COR-L47 (cell line): ENCODE data around the gene JMJD1C.

Experiments used
- DNase-seq: peaks from one replicate; lab custom pipeline; 2025; lab: John Stamatoyannopoulos, UW

Gene JMJD1C

GRCh38 chr10:63481815-63482421 is 16.1 kb upstream of the JMJD1C start:
- no peak for DNase-seq

DNA sequence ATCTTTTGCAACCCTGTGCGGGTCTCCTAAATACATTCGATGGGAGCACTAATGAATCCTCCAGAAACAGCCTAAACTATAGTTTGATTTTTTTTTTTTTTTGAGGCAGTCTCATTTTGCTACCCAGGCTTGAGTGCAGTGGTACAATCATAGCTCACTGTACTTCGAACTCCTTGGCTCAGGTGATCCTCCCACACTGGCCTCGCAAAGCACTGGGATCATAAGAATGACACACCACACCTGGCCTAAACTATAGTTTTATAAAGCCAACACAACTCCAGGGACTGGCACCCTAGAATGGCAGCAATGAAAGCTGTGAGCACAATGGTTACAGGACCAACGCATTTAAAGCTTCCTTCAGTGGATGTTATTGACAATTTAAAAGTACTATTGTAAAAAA is 14.5 kb upstream of the JMJD1C start:
- no peak for DNase-seq

DNA sequence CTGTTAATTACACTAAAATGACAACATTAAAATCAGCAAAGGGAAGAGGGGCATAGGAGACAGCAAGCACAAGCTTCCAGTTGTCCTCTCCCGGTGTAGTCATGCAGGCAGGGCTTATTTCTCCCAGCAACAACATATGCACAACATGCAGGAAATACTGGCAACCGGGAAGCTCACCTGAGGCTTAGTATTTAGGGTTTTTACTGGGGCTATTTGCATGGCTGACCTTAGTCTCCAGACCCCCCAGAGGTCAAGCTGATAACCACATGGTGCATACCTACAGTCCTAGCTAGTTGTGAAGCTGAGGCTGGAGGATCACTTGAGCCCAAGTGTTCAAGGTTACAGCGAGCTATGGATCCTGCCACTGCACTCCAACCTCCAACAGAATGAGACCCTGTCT is 12.8 kb upstream of the JMJD1C start:
- no peak for DNase-seq

DNA sequence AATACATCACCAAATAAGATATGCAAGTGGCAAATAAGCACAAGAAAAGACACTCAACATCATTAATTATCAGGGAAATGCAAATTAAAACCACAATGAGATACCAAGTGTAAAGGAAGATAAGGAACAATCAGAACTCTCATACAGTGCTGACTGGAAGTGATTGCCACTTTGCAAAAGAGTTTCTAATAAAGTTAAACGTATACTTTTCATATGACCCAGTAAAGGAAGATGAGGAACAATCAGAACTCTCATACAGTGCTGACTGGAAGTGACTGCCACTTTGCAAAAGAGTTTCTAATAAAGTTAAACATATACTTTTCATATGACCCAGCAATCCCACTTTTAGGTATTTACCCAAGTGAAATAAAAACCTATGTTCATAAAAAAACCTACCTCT is 12.2 kb upstream of the JMJD1C start:
- no peak for DNase-seq

GRCh38 chr10:63474488-63474887 is 8.7 kb upstream of the JMJD1C start:
- no peak for DNase-seq

DNA sequence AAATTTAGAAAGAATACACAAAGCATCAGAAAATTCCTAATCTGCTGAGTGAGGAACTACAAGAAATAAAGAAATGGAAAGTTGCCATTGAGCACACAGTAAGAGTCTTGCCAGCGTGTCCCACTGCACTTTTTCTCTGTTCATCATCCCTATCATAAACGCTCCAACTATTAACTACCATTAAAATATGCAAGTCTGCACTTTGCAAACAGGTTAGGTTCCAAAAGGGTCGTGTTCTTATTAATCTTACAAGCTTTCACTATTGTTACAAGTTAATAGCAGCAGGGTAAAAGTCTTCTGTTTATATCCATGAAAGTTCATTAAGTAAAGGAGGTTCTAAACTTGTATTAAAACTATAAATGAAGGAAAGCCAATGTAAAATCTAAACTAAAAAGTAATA is 5.2 kb upstream of the JMJD1C start:
- DNase-seq = no peak

DNA sequence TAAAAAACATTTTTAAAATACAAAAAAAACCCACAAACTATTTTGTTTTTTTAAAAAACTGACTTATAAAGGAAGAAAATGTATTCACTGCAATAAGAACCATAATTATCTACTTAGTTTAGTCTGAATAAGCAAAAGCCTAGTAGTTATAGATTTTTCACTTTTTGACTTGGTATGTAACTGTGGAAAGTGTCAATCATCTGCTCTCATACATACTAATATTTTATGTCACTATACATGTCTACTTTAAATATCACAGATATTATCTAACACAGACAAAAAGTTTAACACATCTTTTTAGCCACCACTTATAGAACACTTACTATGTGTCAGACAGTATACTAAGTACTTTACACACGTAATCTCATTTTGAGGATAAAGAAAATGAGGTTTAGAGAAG is 3.2 kb upstream of the JMJD1C start:
- DNase-seq = no peak

DNA sequence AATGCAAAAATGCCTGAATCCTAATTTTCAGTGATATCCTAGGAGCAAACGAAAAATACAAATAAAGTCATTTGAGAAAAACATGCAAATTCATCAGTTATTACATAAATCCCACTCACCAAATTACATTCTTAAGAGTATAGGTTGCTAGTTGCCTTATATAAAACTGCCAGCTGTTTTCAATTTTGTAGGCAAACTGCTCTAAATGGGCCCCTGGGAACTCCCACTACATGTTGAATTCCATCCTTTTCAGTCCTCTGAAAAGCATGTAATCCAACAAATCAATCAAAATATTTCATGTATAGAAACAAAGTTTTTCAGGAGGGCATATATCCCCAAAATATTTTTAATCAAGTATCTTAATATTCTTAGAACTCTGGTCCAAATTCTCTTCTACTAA is 2.1 kb upstream of the JMJD1C start:
- no peak for DNase-seq

- peak; percentile 68 for DNase-seq
Measured at GRCh38 chr10:63466144-63466935, 563 bp upstream of the JMJD1C start.

DNA sequence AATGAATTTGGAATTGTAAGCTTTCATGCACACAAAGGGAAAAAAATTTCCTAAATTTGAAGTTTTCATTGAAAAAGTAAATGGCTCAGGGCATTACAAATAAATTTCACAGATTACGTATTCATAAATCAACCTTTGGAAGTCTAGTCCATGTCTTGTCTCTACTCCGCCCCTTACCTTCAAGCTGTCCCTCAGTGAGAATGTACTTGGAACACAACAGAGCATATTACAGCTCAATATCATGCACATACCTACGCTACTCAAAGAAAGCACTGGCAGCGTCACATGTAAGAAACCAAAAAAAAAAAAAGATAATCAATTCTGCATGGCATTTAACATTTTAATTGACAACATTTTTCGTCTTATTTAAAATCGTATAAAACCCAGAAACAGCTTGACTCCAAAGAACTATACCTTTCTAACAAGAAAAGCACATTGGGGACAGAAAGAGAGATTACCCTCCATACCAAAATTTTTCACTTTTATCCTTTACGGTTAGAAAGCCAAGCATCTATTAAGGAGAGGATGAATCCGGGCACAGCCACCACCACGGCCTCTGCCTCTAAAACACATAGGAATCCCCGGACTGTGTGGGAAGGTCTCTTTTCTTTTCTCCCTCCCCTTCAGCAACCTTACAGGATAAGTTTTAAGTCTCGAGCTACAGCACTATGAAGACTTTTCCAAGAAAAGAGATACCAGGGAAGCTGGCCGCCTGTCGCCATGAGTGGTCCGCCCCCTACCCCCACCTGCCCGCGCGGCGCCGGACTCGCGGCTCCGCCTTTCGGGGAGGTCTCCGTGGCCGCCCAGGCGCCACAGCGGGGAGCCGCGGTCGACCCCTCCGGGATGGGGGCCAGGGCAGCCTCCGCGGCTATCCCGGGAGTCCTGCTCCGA is 1.1 kb downstream of the JMJD1C start:
- DNase-seq = no peak

DNA sequence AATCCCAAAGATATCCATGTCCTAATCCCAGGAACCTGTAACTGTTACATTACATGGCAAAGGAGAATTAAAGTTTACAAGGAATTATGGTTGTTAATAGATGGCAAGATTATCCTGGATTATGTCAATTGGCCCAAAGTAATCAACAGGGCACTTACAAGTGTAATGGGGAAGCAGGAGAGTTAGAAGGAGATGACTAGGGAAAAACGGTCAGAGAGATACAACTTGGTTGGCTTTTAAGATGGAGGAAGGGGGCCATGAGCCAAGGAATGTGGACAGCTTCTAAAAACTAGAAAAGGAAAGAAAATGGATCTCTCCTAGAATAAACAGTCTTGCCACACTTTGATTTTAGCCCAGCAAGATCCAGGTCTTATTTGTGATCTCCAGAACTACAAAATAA is 3.3 kb downstream of the JMJD1C start:
- DNase-seq = no peak

GRCh38 chr10:63458177-63458576 is 7.6 kb downstream of the JMJD1C start:
- no peak for DNase-seq

DNA sequence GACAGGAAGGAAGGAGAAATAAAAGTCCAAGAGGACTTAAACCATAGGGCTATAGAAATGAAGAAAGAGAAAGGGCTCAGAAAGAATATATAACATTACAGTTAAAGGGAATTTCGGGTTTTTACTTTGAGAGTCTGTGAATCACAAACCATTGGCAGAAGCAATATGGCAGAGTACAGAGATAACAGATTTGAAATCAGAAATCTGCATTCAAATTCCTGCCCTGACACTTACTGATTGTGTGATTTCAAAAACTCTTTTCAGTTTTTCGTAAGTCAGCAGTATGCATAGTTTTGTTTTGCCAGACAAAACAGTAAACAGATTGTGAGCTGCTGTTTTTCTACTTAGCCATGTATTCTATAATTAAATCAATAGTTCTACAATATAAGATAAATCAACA is 8.2 kb downstream of the JMJD1C start:
- no peak for DNase-seq

DNA sequence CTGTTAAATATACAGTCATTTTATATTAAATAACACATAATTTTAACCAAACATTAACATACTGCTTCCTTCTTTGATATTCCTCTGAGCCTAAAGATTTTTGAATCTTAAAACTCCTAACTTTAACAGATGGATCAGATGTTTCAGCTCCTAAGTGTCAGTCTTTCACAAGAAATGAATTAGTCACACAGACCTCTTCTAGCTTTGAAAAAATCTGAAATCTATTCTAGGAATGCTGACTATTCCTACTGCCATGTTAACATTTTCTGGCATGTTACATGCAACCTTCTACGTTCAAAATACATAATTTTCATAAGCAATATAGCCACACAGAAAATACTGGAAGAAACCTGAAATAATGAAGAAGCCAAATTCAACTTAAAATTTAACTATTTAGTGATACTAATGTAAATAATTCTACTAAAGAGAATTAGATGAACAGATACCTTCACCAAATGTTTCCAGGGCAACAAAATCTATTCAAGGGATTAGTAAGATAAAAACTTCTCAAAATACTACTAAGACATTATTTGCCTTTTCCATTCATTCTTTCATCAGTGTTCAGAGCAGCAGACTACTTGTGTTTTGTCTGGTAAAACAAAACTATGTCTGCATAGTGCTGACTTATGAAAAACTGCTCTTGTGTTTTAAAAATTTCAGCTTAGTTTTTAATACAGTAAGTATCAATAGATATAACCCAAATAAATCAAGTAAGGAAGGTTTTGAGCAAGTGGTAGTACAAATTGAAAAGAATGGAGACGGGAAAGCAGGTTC is 9.2 kb downstream of the JMJD1C start:
- no peak for DNase-seq

GRCh38 chr10:63455507-63455906 is 10.3 kb downstream of the JMJD1C start:
- DNase-seq = no peak

GRCh38 chr10:63454631-63455030 is 11.1 kb downstream of the JMJD1C start:
- no peak for DNase-seq

- no peak for DNase-seq
Measured at GRCh38 chr10:63452524-63452923, 13.3 kb downstream of the JMJD1C start.

DNA sequence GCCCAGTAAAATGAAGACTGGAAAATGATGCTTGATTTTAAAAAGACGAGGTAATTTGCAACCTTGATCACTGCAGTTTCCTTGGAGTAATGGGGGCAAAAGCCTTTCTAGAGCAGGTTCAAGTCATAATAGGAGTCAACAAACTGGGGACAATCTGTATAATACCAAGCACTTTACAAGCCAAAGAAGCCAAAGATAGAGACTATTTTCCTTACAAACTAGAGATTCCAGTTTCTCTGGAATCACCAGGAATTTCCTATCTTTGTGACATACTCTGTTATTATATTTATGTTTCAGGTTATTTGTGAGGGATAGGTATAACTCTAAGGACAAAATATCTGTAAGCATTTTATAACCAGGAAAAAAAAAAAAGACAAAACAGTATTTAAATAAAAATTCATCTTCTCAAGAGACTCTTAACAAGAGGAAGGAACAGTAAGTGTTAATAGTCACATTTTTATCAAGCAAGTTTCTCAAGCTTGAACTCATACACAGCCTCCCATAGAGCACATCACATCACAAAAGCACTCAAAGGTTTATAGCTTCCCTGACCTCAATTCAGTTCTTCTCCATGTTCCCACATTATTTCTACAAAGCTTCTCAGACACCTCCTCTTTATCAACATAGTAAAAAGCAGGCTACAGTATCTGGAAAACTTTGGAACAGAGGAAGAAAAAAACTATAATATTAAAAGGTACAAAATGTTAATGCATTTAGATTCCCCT is 18.9 kb downstream of the JMJD1C start:
- DNase-seq = no peak

GRCh38 chr10:63441404-63441803 is 24.4 kb downstream of the JMJD1C start:
- no peak for DNase-seq

- no peak for DNase-seq
Measured at GRCh38 chr10:63439607-63440006, 26.2 kb downstream of the JMJD1C start.
